Heart left ventricle (tissue), 13 donors: ENCODE measurements around the gene LDLRAD1.
"Not testable (repeated sequence)": the region's sequence is repeated elsewhere in the genome, so short reads cannot be mapped to it uniquely, and the experiment has no call there.

ENCODE experiments used
- POLR2A ChIP-seq, 2 donors: fragments of 450-650 bp; IDR thresholded peaks; one replicate each; pipeline ENCODE4 v1.6.1; 2017; ENCODE audit warnings: antibody characterized with exemption in 2 of 2, mild to moderate bottlenecking in 2 of 2, moderate library complexity in 2 of 2
- TF ChIP-seq, protein P1 (sequence below), 12 donors: fragments of 200-600 bp; sonication (generic) in 4 of 12; IDR thresholded peaks; one replicate each; pipeline versions ENCODE4 v1.5.0 to v1.8.0; 2018 to 2022; ENCODE audit warnings: antibody characterized with exemption in 12 of 12, mild to moderate bottlenecking in 5 of 12
- donor health status: ischemic (EF 13 %, LVEDD 7.1; RV severe dilation, severe dysfunction).
- donor health status: DM: no; HTN: yes; CAD: no.
- donor health status: DM: no; HTN: no; CAD: no.
- donor health status: ischemic (EF 25% LVEDD 6.9; RV normal size, moderate dysfunction).
- donor health status: ischemic (EF 25% LVEDD 5.7; RV mildly dilated, moderate dysfunction).
- donor health status: ischemic (EF 35%, LVEDD 5.7; RV mildly dilated, moderate dysfunction).
- donor health status: nonischemic (EF 11% LVEDD 7.7; RV severe dilation, severe dysfunction).
- donor health status: DM: yes; HTN: yes; CAD: no.
- donor health status: PGD.
- donor health status: ischemic (EF 29% LVEDD 5.4; RV normal size, mild dysfunction).
- donor health status: nonischemic (EF 23%, LVEDD 6.1; RV moderate dilation, normal function).

DNA sequence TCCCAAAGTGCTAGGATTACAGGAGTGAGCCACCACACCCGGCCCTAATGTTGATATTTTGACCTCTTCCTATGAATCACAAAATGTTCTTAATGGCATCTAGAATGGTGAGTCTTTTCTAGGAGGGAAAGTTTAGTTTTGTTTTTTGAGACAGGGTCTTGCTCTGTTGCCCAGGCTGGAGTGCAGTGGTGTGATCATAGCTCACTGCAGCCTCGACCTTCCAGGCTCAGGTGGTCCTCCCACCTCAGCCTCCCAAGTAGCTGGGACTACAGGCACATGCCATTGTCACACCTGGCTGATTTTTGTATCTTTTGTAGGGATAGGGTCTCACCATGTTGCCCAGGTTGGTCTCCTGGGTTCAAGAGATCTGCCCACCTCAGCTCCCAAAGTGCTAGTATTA lies 48.7 kb downstream of the LDLRAD1 start:
- TF ChIP-seq, protein P1, sequence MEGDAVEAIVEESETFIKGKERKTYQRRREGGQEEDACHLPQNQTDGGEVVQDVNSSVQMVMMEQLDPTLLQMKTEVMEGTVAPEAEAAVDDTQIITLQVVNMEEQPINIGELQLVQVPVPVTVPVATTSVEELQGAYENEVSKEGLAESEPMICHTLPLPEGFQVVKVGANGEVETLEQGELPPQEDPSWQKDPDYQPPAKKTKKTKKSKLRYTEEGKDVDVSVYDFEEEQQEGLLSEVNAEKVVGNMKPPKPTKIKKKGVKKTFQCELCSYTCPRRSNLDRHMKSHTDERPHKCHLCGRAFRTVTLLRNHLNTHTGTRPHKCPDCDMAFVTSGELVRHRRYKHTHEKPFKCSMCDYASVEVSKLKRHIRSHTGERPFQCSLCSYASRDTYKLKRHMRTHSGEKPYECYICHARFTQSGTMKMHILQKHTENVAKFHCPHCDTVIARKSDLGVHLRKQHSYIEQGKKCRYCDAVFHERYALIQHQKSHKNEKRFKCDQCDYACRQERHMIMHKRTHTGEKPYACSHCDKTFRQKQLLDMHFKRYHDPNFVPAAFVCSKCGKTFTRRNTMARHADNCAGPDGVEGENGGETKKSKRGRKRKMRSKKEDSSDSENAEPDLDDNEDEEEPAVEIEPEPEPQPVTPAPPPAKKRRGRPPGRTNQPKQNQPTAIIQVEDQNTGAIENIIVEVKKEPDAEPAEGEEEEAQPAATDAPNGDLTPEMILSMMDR (IDR thresholded peaks at IDR 0.05): not testable (repeated sequence)
- not testable (repeated sequence) for TF ChIP-seq POLR2A (IDR thresholded peaks at IDR 0.05)
